ENCODE results near the gene SGCD. TPM values are rescaled to one million over a fixed set of nuclear protein-coding genes. Genes with fewer than 3 reads are reported as not detected.
"Not testable (repeated sequence)": the region's sequence is repeated elsewhere in the genome, so short reads cannot be mapped to it uniquely, and the experiment has no call there.

The SGCD gene
- total RNA-seq, 4 donors from 2014 or later: 0.37 to 3.7 (median 2.4) TPM

GRCh38 chr5:156594406-156594805 is 267.4 kb downstream of the SGCD start:
- H3K27ac ChIP-seq: peak overlapping the region in 3 of 4 donors; percentile 65 to 69 (median 67)
- TF ChIP-seq POLR2A (IDR thresholded peaks at IDR 0.05) (no peak), POLR2AphosphoS5 (IDR thresholded peaks at IDR 0.05) (no peak), CTCF (IDR thresholded peaks at IDR 0.05) (no peak), EP300 (IDR thresholded peaks at IDR 0.05; ENCODE audit: low read depth) (no peak)
- WGBS, 2 donors (ENCODE audit: low coverage in 1 of 2): 56% methylated on average over 1 of the region's 1 CpG; no CpG with 5 or more reads in 1 of the 2 donors

GRCh38 chr5:156595132-156595787 is 268.3 kb downstream of the SGCD start:
- WGBS, 2 donors (ENCODE audit: low coverage in 1 of 2): 70% methylated on average over 4 of the region's 4 CpGs; no CpG with 5 or more reads in 1 of the 2 donors
- Histone ChIP-seq H3K27me3 (no peaks in the 10 kb centered on the region), H3K27ac (peak overlapping the region in 3 of 4 donors; percentile 65 to 70 (median 69)), H3K4me3 (no peak overlapping the region), H3K9me3 (no peaks in the 10 kb centered on the region), H3K4me1 (no peaks in the 10 kb centered on the region), H3K36me3 (no peaks in the 10 kb centered on the region)
- no peak for DNase-seq
- intact Hi-C loops (cut with DNase I; ENCODE audit: low total_unique reads) (no loop called here), in situ Hi-C loops (cut with MboI; ENCODE audit: low pct_ligation_motif_present in 1 of 4, low pct_unique_long_range_greater_than_20kb in 1 of 4, low sequenced_read_pairs in 3 of 4) (no loop called here)
- peak; percentile 91 for TF ChIP-seq EP300 (IDR thresholded peaks at IDR 0.05; ENCODE audit: low read depth)
- TF ChIP-seq POLR2AphosphoS5 (IDR thresholded peaks at IDR 0.05): peak; percentile 80 to 92 (median 82)
- TF ChIP-seq CTCF (IDR thresholded peaks at IDR 0.05): no peak

More at GRCh38 chr5:156594406-156594805, 267.4 kb downstream of the SGCD start:
- in situ Hi-C loops (cut with MboI; ENCODE audit: low pct_ligation_motif_present in 1 of 4, low pct_unique_long_range_greater_than_20kb in 1 of 4, low sequenced_read_pairs in 3 of 4) (no loop called here), intact Hi-C loops (cut with DNase I; ENCODE audit: low total_unique reads) (no loop called here)
- Histone ChIP-seq H3K27me3 (no peaks in the 10 kb centered on the region), H3K36me3 (no peaks in the 10 kb centered on the region), H3K4me1 (no peaks in the 10 kb centered on the region), H3K9me3 (no peaks in the 10 kb centered on the region), H3K4me3 (no peak overlapping the region)
- DNase-seq: no peak

- no peak overlapping the region for H3K27ac ChIP-seq
- H3K36me3 ChIP-seq: no peaks in the 10 kb centered on the region
- no peak for DNase-seq
- H3K9me3 ChIP-seq: peaks cover 4 to 8% of the 10 kb centered on the region in 2 donors
- in situ Hi-C loops (cut with MboI; ENCODE audit: low pct_ligation_motif_present in 1 of 4, low pct_unique_long_range_greater_than_20kb in 1 of 4, low sequenced_read_pairs in 3 of 4): no loop called here
- WGBS, 2 donors (ENCODE audit: low coverage in 1 of 2): 79 to 100% methylated on average over 3 of the region's 3 CpGs
- TF ChIP-seq CTCF (IDR thresholded peaks at IDR 0.05) (no peak), EP300 (IDR thresholded peaks at IDR 0.05; ENCODE audit: low read depth) (no peak), POLR2AphosphoS5 (IDR thresholded peaks at IDR 0.05) (no peak)
- no peak overlapping the region for H3K4me3 ChIP-seq
- intact Hi-C loops (cut with DNase I; ENCODE audit: low total_unique reads): no loop called here
- no peaks in the 10 kb centered on the region for H3K4me1 ChIP-seq
- no peaks in the 10 kb centered on the region for H3K27me3 ChIP-seq
Measured at GRCh38 chr5:156597276-156597675, 270.3 kb downstream of the SGCD start.

GRCh38 chr5:156598964-156599363 is 272.0 kb downstream of the SGCD start:
- Histone ChIP-seq H3K27me3 (no peaks in the 10 kb centered on the region), H3K9me3 (peaks cover 9 to 14% of the 10 kb centered on the region in 2 donors), H3K36me3 (no peaks in the 10 kb centered on the region), H3K27ac (no peak overlapping the region), H3K4me1 (no peaks in the 10 kb centered on the region), H3K4me3 (no peak overlapping the region)
- in situ Hi-C loops (cut with MboI; ENCODE audit: low pct_ligation_motif_present in 1 of 4, low pct_unique_long_range_greater_than_20kb in 1 of 4, low sequenced_read_pairs in 3 of 4): no loop called here
- no peak for DNase-seq
- TF ChIP-seq EP300 (IDR thresholded peaks at IDR 0.05; ENCODE audit: low read depth) (no peak), POLR2AphosphoS5 (IDR thresholded peaks at IDR 0.05) (no peak), POLR2A (IDR thresholded peaks at IDR 0.05) (no peak), CTCF (IDR thresholded peaks at IDR 0.05) (no peak)
- intact Hi-C loops (cut with DNase I; ENCODE audit: low total_unique reads): no loop called here
- 58 to 78% methylated on average over 2 of the region's 2 CpGs for WGBS, 2 donors (ENCODE audit: low coverage in 1 of 2)

- intact Hi-C loops (cut with DNase I; ENCODE audit: low total_unique reads); DNase-seq; H3K4me1 ChIP-seq; H3K27me3 ChIP-seq; H3K36me3 ChIP-seq; in situ Hi-C loops (cut with MboI; ENCODE audit: low pct_ligation_motif_present in 1 of 4, low pct_unique_long_range_greater_than_20kb in 1 of 4, low sequenced_read_pairs in 3 of 4); H3K27ac ChIP-seq; H3K4me3 ChIP-seq: not testable (repeated sequence)
- H3K9me3 ChIP-seq: peaks cover 0 to 10% of the 10 kb centered on the region in 2 donors
- WGBS, 2 donors (ENCODE audit: low coverage in 1 of 2): 86% methylated on average over 11 of the region's 11 CpGs; no CpG with 5 or more reads in 1 of the 2 donors
Measured at GRCh38 chr5:156610582-156610981, 283.6 kb downstream of the SGCD start.

All from transverse colon (tissue), 4 donors.